IMR-90 (cell line): ENCODE data around the gene DAZL. TPM values are rescaled to one million over a fixed set of nuclear protein-coding genes. Genes with fewer than 3 reads are reported as not detected.

Source experiments
- ATAC-seq: fragments of 200-7000 bp; cut with Tn5 transposase; 2 replicates; pipeline ENCODE4 v1.9.1; 2020; ENCODE audit warnings: low read depth, mild to moderate bottlenecking, moderate library complexity
- BruUV-seq: library from RNA; stranded (reverse); fragments of 400-500 nt; replicated peaks from 2 replicates; lab custom pipeline; 2021; lab: Mats Ljungman, UMichigan
- CTCF ChIA-PET: fragments of 300-600 bp; formaldehyde crosslinking; extraction: SDS; loops from one replicate; lab custom pipeline; 2021; ENCODE audit warnings: antibody characterized with exemption; lab: Yijun Ruan, JAX
- POLR2A ChIA-PET: fragments of 300-600 bp; sonication (Branson Sonifier 250); formaldehyde crosslinking; loops from one replicate; lab custom pipeline; 2022; ENCODE audit warnings: antibody characterized with exemption; ENCODE audit not compliant: unreplicated experiment; lab: Charles Lee
- DNase-seq: peaks from one replicate; pipeline ENCODE4 v3.0.0; 2013
- H2AFZ ChIP-seq: replicated peaks from 2 replicates; pipeline ENCODE3; 2013; ENCODE audit warnings: low read length, mild to moderate bottlenecking; ENCODE audit not compliant: poor library complexity
- H2AK5ac ChIP-seq: 2 replicates; pipeline ENCODE4 v1.6.1; 2013; ENCODE audit warnings: low read depth, low read length, inconsistent platforms
- H2AK9ac ChIP-seq: replicated peaks from 2 replicates; pipeline ENCODE3; 2013; ENCODE audit warnings: mild to moderate bottlenecking, low read depth, low read length, moderate library complexity; ENCODE audit not compliant: poor library complexity
- H2BK120ac ChIP-seq: 2 replicates; pipeline ENCODE4 v1.6.1; 2013; ENCODE audit warnings: low read depth, low read length, inconsistent platforms
- H2BK15ac ChIP-seq: 3 replicates; pipeline ENCODE4 v1.6.1; 2013; ENCODE audit warnings: low read depth, low read length, inconsistent platforms
- H2BK20ac ChIP-seq: 2 replicates; pipeline ENCODE4 v1.6.1; 2013; ENCODE audit warnings: low read depth, mild to moderate bottlenecking, inconsistent platforms, low read length, moderate library complexity
- H2BK5ac ChIP-seq: 2 replicates; pipeline ENCODE4 v1.6.1; 2013; ENCODE audit warnings: mild to moderate bottlenecking, low read depth, low read length, inconsistent platforms; ENCODE audit not compliant: poor library complexity, severe bottlenecking
- H3K14ac ChIP-seq: replicated peaks from 2 replicates; pipeline ENCODE4 v1.6.1; 2013; ENCODE audit warnings: low read depth, low read length, inconsistent platforms
- H3K18ac ChIP-seq: 2 replicates; pipeline ENCODE4 v1.6.1; 2013; ENCODE audit warnings: low read depth, low read length, control low read depth
- H3K23ac ChIP-seq: 2 replicates; pipeline ENCODE4 v1.6.1; 2013; ENCODE audit warnings: low read depth, low read length, inconsistent platforms
- H3K27ac ChIP-seq: 2 replicates; pipeline ENCODE4 v1.5.1; 2013; ENCODE audit warnings: mild to moderate bottlenecking, control low read depth, low read length; ENCODE audit not compliant: insufficient read depth
- H3K27me3 ChIP-seq: 2 replicates; pipeline ENCODE4 v1.6.1; 2013; ENCODE audit warnings: low read length; ENCODE audit not compliant: control insufficient read depth, insufficient read depth
- H3K36me3 ChIP-seq: 2 replicates; pipeline ENCODE4 v1.6.1; 2013; ENCODE audit warnings: low read length, mixed read lengths; ENCODE audit not compliant: control insufficient read depth, insufficient read depth
- H3K4ac ChIP-seq: 2 replicates; pipeline ENCODE4 v1.6.1; 2013; ENCODE audit warnings: low read depth, low read length, inconsistent platforms
- H3K4me1 ChIP-seq: 2 replicates; pipeline ENCODE4 v1.6.1; 2013; ENCODE audit warnings: low read length, mixed read lengths; ENCODE audit not compliant: control insufficient read depth, insufficient read depth
- H3K4me2 ChIP-seq: 2 replicates; pipeline ENCODE4 v1.6.1; 2013; ENCODE audit warnings: low read depth, mild to moderate bottlenecking, control low read depth, low read length, moderate library complexity
- H3K4me3 ChIP-seq: 2 replicates; pipeline ENCODE4 v1.5.1; 2013; ENCODE audit warnings: low read depth, mild to moderate bottlenecking, control low read depth, low read length, moderate library complexity; ENCODE audit not compliant: insufficient read depth
- H3K56ac ChIP-seq: 2 replicates; pipeline ENCODE4 v1.6.1; 2013; ENCODE audit warnings: low read length, inconsistent platforms; ENCODE audit not compliant: insufficient read depth; ENCODE audit errors: extremely low read depth
- H3K79me1 ChIP-seq, 2 experiments: 2 replicates each; pipeline ENCODE4 v1.6.1; 2013; ENCODE audit warnings: low read length in 2 of 2, inconsistent platforms in 1 of 2, low read depth in 1 of 2
- H3K9ac ChIP-seq: 2 replicates; pipeline ENCODE4 v1.6.1; 2013; ENCODE audit warnings: low read depth, low read length, control low read depth
- H3K9me1 ChIP-seq: 2 replicates; pipeline ENCODE4 v1.6.1; 2013; ENCODE audit warnings: low read length, inconsistent platforms; ENCODE audit not compliant: insufficient read depth
- H3K9me3 ChIP-seq: 2 replicates; pipeline ENCODE4 v1.6.1; 2013; ENCODE audit warnings: low read length; ENCODE audit not compliant: control insufficient read depth, insufficient read depth
- H4K20me1 ChIP-seq: 2 replicates; pipeline ENCODE4 v1.6.1; 2013; ENCODE audit warnings: low read length, inconsistent platforms; ENCODE audit not compliant: insufficient read depth
- H4K5ac ChIP-seq: 2 replicates; pipeline ENCODE4 v1.6.1; 2013; ENCODE audit warnings: mild to moderate bottlenecking, low read depth, low read length, control low read depth
- H4K8ac ChIP-seq, 2 experiments: 2 replicates each; pipeline ENCODE4 v1.6.1; 2013; ENCODE audit warnings: low read depth in 2 of 2, low read length in 2 of 2, control low read depth in 1 of 2, inconsistent platforms in 1 of 2
- H4K91ac ChIP-seq: 2 replicates; pipeline ENCODE4 v1.6.1; 2013; ENCODE audit warnings: low read depth, low read length, inconsistent platforms; ENCODE audit not compliant: insufficient read depth
- CHD1 ChIP-seq: IDR thresholded peaks from 2 replicates; pipeline ENCODE4 v1.6.1; 2012; ENCODE audit warnings: low read depth, low read length, improper control_type of control experiment
- POLR2A ChIP-seq: IDR thresholded peaks from 2 replicates; pipeline ENCODE4 v1.6.1; 2012; ENCODE audit warnings: mild to moderate bottlenecking, low read depth, low read length
- RAD21 ChIP-seq: IDR thresholded peaks from 2 replicates; pipeline ENCODE4 v1.6.1; 2012; ENCODE audit warnings: low read length, improper control_type of control experiment
- WGBS, 2 experiments: methylation state at CpG; one replicate each; pipeline versions ENCODE4 v1.1.5 to v1.1.7; 2013; ENCODE audit warnings: missing lambda C conversion rate in 2 of 2; ENCODE audit not compliant: insufficient read length in 1 of 2; ENCODE audit errors: extremely low coverage in 2 of 2; 5-methylcytosine and 5-hydroxymethylcytosine counted together
- dilution Hi-C: fragments of 300-500 bp; cut with HindIII; formaldehyde crosslinking; loops from one replicate; pipeline ENCODE4 v1.14.3; 2018; ENCODE audit warnings: low sequenced_read_pairs; ENCODE audit not compliant: unreplicated experiment
- in situ Hi-C: fragments of 300-500 bp; cut with MboI; formaldehyde crosslinking; loops from 3 replicates; pipeline ENCODE4 v1.14.3; 2019; ENCODE audit warnings: low sequenced_read_pairs, inconsistent platforms, mixed read lengths
- intact Hi-C: fragments of 100-400 bp; cut with micrococcal nuclease; formaldehyde crosslinking; loops from 2 replicates; pipeline ENCODE4 v1.10.0; 2022
- polyA plus RNA-seq, 3 experiments: library from polyadenylated mRNA; depleted of rRNA; stranded (reverse); fragments of >200 nt; gene quantifications; 2 replicates each; pipeline ENCODE4 v1.2.3, GENCODE V29; 2012; ENCODE audit warnings: low replicate concordance in 1 of 3
- total RNA-seq: library from RNA; depleted of rRNA; stranded (reverse); fragments of >200 nt; gene quantifications from 2 replicates; pipeline ENCODE4 v1.2.3, GENCODE V29; 2012

Gene DAZL
- total and polyA plus RNA-seq, 2 of the 4 experiments (the other 2 are of a cell fraction) = not detected

GRCh38 chr3:16609927-16610580 is 4.8 kb upstream of the DAZL start:
- no peaks in the 10 kb centered on the region for H3K4me1 ChIP-seq
- H2BK120ac ChIP-seq = no peak overlapping the region
- no peaks in the 10 kb centered on the region for H4K20me1 ChIP-seq
- no peaks in the 10 kb centered on the region for H3K79me1 ChIP-seq
- H2AK9ac ChIP-seq = no peak overlapping the region
- H4K8ac ChIP-seq = no peak overlapping the region
- H3K14ac ChIP-seq = no peak overlapping the region
- H4K5ac ChIP-seq = no peak overlapping the region
- in situ Hi-C loops (no loop called here), dilution Hi-C loops (loop anchor here (25.0 kb wide), 1 partner anchor 577 kb away; no protein-coding TSS in a partner anchor), intact Hi-C loops (no loop called here)
- no peak overlapping the region for H2AK5ac ChIP-seq
- H3K4me2 ChIP-seq = no peak overlapping the region
- no peak overlapping the region for H2AFZ ChIP-seq
- ATAC-seq (no peak), DNase-seq (no peak)
- CTCF ChIA-PET = no interaction called here
- no peak overlapping the region for H3K9ac ChIP-seq
- H3K36me3 ChIP-seq = no peaks in the 10 kb centered on the region
- BruUV-seq = no TSS peak
- no peak overlapping the region for H2BK15ac ChIP-seq
- TF ChIP-seq RAD21 (no peak), POLR2A (no peak), CHD1 (no peak)
- no peak overlapping the region for H3K4me3 ChIP-seq
- no peaks in the 10 kb centered on the region for H3K9me1 ChIP-seq
- no peak overlapping the region for H3K4ac ChIP-seq
- no peak overlapping the region for H3K27ac ChIP-seq
- H3K27me3 ChIP-seq = no peaks in the 10 kb centered on the region; the same call in 1 of the 2 replicates
- H3K56ac ChIP-seq = no peak overlapping the region
- H2BK5ac ChIP-seq = no peak overlapping the region
- no peak overlapping the region for H3K18ac ChIP-seq
- no peak overlapping the region for H3K23ac ChIP-seq
- H4K91ac ChIP-seq = no peak overlapping the region
- no peak overlapping the region for H2BK20ac ChIP-seq
- H3K9me3 ChIP-seq = no peaks in the 10 kb centered on the region
- 100% methylated on average over 1 of the region's 2 CpGs; no CpG with 5 or more reads in 1 of the 2 experiments for WGBS, 2 experiments
- POLR2A ChIA-PET = no interaction called here
